Epithelial cell of esophagus (primary cell): ENCODE results near the gene MBP.

Source experiments
- DNase-seq: peaks from one replicate; pipeline ENCODE4 v3.0.0; 2010; ENCODE audit warnings: low read depth
- H3K4me3 ChIP-seq: 2 replicates; pipeline ENCODE4 v1.5.1; 2011; ENCODE audit warnings: mild to moderate bottlenecking, low read length, control low read depth
- TF ChIP-seq, protein P1 (sequence below): IDR thresholded peaks from 2 replicates; pipeline ENCODE4 v1.5.1; 2011; ENCODE audit warnings: low read depth, mild to moderate bottlenecking, low read length, control low read depth, inconsistent platforms; ENCODE audit not compliant: insufficient read depth; ENCODE audit errors: missing control alignments

The MBP gene

DNA sequence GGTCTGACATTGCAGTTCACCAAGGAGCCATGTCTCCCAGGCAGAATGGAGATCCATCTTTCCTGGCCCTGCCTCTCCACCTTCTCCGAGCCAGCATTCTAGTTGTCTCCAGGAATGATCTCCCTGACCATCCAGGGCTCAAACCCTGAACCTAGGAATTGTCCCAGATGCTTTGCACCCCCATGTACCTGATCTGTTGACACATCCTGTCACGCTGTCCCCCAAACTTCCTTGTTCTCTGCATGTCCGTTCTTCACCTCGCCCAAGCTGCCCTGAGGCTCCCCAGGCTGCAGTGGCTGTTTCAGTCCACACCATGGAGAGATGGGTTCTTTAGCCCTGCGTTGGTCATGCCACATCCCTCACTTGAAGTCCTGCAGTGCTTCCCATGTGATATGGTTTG is 7.0 kb upstream of the MBP start:
- TF ChIP-seq, protein P1, sequence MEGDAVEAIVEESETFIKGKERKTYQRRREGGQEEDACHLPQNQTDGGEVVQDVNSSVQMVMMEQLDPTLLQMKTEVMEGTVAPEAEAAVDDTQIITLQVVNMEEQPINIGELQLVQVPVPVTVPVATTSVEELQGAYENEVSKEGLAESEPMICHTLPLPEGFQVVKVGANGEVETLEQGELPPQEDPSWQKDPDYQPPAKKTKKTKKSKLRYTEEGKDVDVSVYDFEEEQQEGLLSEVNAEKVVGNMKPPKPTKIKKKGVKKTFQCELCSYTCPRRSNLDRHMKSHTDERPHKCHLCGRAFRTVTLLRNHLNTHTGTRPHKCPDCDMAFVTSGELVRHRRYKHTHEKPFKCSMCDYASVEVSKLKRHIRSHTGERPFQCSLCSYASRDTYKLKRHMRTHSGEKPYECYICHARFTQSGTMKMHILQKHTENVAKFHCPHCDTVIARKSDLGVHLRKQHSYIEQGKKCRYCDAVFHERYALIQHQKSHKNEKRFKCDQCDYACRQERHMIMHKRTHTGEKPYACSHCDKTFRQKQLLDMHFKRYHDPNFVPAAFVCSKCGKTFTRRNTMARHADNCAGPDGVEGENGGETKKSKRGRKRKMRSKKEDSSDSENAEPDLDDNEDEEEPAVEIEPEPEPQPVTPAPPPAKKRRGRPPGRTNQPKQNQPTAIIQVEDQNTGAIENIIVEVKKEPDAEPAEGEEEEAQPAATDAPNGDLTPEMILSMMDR: no peak
- no peak for DNase-seq
- H3K4me3 ChIP-seq: no peak overlapping the region

GRCh38 chr18:77138270-77138669 is 5.7 kb upstream of the MBP start:
- no peak for DNase-seq
- TF ChIP-seq, protein P1: no peak
- H3K4me3 ChIP-seq: no peak overlapping the region

DNA sequence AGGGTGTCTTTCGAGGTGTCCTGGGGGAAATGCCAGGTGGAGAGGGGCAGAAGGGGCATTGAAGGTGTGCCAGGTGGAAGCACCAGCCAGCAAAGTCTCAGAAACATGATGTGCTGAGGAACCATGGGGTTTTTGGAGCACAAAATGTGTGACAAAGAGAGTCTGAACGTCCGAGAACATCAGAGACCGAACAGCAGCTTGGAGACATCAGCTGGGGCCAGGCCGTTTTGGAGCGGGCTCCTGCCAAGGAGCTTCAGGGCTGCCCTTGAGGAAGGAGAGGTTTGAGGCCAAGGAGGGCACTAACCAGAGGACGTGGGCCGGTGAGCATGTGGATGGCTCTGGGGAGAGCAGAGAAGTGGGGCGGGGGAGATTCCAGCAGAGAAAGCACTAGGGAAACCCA is 5.3 kb upstream of the MBP start:
- no peak for DNase-seq
- TF ChIP-seq, protein P1: no peak
- no peak overlapping the region for H3K4me3 ChIP-seq

DNA sequence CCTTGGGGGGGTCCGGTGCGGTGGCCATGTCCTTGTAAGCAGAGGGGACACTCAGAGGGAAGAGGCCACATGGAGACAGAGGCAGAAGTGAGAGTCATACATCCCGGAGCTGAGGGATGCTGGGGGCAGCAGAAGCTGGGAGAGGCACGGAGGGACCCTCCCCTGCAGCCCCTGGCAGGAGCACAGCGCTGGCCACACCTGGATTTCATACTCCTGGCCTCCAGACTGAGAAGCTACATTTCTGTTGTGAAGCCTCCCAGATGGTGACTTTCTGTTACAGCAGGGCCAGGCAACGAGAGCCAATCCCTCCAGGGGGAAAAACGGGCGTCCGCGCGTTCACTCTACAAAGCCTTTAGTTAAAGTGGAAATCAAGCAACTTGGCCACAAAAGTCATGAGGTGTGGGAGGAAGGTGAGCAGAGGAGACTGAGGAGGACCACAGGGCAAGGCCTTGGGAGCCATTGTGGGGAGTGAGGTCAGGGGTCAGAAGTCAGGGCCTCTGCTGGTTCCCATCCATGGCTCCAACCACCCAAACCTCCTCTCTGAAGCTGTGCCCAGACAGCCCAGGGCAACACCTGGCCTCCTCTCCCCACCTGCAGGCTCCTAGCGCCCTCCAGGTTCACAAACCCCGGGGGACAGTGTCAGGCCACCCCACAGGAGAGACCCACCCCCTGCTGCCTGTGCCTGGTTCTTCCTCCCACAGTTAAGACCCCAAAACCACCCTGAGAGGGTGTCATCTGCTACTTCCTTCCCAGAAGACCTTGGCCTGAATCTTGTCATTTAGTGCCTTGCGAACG is 4.5 kb upstream of the MBP start:
- DNase-seq: no peak
- no peak overlapping the region for H3K4me3 ChIP-seq
- TF ChIP-seq, protein P1: no peak

GRCh38 chr18:77136076-77136718 is 3.6 kb upstream of the MBP start:
- no peak for DNase-seq

DNA sequence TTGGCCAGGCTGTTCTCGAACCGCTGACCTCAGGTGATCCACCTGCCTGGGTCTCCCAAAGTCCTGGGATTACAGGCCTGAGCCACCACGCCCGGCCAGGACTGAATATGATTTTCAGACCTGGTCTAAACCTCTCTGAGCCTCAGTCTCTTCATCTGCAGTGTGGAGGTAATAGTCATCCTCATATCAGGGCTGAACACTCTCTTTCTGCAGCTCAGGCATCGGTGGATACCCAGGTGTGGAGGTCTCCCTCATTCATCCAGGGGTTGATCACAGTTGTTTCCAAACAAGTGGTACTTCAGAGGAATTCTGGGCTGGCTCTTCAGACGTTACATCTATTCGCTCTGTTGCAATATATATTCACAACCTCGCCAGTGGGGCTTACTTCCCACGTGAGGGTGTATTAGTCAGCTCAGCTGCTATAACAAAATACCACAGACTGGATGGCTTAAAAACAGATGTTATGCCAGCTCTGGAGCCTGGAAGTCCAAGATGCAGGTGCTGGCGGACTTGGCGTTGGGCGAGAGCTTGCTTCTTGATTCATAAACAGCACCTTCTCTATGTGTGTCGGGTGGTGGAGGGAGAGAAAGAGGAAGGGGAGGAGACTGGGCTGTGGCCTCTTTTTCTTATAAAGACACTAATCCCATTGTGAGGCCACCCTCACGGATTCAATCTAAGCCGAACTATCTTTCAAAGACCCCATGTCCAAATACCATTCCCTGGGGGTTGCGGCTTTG is 2.9 kb upstream of the MBP start:
- TF ChIP-seq, protein P1: no peak
- no peak overlapping the region for H3K4me3 ChIP-seq
- DNase-seq: no peak

More at GRCh38 chr18:77136076-77136718, 3.6 kb upstream of the MBP start:
- H3K4me3 ChIP-seq: no peak overlapping the region
- TF ChIP-seq, protein P1: no peak
